RKO (cell line): ENCODE measurements around the gene XPR1.
"Not testable (repeated sequence)": the region's sequence is repeated elsewhere in the genome, so short reads cannot be mapped to it uniquely, and the experiment has no call there.

Source experiments
- DNase-seq: peaks from one replicate; pipeline ENCODE4 v3.0.0-alpha.2; 2016; ENCODE audit warnings: low spot score

Gene XPR1

GRCh38 chr1:180841415-180841814, 209.6 kb downstream of the XPR1 start:
- no peak for DNase-seq

- DNase-seq: peak; percentile 9
Measured at GRCh38 chr1:180842052-180842451, 210.2 kb downstream of the XPR1 start.

GRCh38 chr1:180842491-180843275, 210.9 kb downstream of the XPR1 start:
- no peak for DNase-seq

GRCh38 chr1:180845352-180845751, 213.5 kb downstream of the XPR1 start:
- DNase-seq: no peak

GRCh38 chr1:180848191-180848590, 216.4 kb downstream of the XPR1 start:
- no peak for DNase-seq

- DNase-seq: no peak
Measured at GRCh38 chr1:180849031-180849775, 217.4 kb downstream of the XPR1 start.

GRCh38 chr1:180851995-180852887, 220.4 kb downstream of the XPR1 start:
- DNase-seq: no peak

GRCh38 chr1:180854001-180854400, 222.2 kb downstream of the XPR1 start:
- DNase-seq: no peak

GRCh38 chr1:180854456-180854855, 222.6 kb downstream of the XPR1 start:
- no peak for DNase-seq

- DNase-seq: not testable (repeated sequence)
Measured at GRCh38 chr1:180857947-180858725, 226.3 kb downstream of the XPR1 start.

GRCh38 chr1:180859306-180859705, 227.5 kb downstream of the XPR1 start:
- DNase-seq: no peak

GRCh38 chr1:180860535-180860934, 228.7 kb downstream of the XPR1 start:
- peak; percentile 42 for DNase-seq

GRCh38 chr1:180862305-180862704, 230.5 kb downstream of the XPR1 start:
- DNase-seq: no peak

GRCh38 chr1:180863158-180863775, 231.4 kb downstream of the XPR1 start:
- DNase-seq: peak; percentile 67

GRCh38 chr1:180881806-180882509, 250.1 kb downstream of the XPR1 start:
- DNase-seq: peak; percentile 79

GRCh38 chr1:180884588-180885300, 252.9 kb downstream of the XPR1 start:
- no peak for DNase-seq

- no peak for DNase-seq
Measured at GRCh38 chr1:180886338-180886737, 254.5 kb downstream of the XPR1 start.

- DNase-seq: no peak
Measured at GRCh38 chr1:180887841-180888240, 256.0 kb downstream of the XPR1 start.

- no peak for DNase-seq
Measured at GRCh38 chr1:180888870-180889269, 257.0 kb downstream of the XPR1 start.

GRCh38 chr1:180889325-180889724, 257.5 kb downstream of the XPR1 start:
- DNase-seq: no peak
